ENCODE data around the gene DSN1.
A peak's percentile ranks its signal among the peaks of the same experiment; 100 is the strongest.

DSN1 gene

DNA sequence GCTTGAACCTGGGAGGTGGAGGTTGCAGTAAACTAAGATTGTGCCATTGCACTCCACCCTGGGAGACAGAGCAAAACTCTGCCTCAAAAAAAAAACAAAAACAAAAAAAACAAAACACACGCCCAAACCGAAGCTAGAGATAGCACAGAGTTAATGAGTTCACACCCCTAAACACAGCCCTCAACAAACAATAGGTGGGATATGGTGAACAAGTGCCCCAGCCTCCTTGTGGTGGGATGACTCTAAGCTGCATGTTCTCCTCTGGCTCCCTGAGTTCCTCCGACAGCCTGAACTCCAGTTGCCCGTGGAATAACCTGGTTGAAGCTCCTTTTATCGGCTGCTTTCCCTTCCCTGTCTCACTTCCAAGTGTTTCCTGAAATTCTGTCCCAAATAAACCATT, 22.1 kb upstream of the DSN1 start:
- DNase-seq (ENCODE audit: low spot score) = no peak

DNA sequence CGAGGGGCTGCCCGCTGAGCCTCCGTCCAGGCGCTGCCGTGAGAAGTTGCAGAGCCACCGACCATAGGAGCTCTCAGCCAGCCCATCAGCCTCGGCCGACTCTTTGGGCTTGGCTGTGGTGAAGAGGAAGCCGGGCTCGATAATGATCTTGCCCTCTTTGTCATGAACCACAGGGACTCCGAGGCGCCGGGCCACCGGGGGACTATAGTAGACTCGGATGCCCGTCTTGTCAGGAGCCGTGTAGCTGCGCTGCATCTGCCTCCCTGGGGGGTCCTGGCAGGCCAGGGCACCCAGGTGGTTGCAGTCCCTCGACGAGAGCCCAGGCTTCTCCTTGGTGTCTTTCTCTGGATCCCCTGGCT, 20.5 kb upstream of the DSN1 start:
- DNase-seq (ENCODE audit: low spot score) = no peak

DNA sequence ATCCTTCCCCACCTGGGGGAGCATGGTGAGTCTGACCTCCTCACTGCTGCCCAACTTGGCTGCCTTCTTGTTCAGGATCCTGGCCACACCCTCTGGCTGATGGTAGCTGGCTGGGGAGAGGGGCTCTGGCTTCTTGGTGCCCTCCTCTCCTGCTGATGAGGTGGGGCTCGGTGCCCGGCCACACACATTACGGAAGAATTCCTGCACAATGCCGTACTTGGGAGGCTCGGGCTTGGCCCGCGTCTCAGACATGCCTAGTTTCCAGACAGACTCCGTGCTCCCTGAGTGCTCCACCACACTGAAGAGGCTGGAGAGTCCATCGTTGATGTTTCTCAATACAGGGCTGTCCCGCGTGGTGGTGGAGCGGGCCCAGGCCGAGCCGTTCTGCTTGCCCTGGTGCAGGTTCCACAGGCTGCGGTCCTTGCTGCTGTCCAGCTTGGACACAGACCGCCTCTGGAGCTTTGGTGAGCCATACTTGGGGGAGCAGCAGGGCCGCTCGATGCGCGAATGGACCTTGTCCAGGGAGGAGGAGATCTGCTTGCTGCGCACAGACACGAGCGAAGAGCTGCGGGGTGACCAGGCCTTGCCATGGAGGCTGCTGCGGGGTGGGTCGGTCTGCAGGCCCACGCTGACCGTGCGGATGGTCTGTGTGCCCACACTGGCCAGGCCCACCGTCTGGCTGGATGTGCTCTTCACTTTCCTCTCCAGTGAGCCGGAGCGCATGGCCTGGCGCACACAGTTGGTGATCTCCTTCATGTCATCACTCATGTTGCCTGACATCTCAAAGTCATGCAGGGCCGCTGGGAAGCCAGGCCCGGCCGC, 19.9 kb upstream of the DSN1 start:
- no peak for DNase-seq (ENCODE audit: low spot score)

DNA sequence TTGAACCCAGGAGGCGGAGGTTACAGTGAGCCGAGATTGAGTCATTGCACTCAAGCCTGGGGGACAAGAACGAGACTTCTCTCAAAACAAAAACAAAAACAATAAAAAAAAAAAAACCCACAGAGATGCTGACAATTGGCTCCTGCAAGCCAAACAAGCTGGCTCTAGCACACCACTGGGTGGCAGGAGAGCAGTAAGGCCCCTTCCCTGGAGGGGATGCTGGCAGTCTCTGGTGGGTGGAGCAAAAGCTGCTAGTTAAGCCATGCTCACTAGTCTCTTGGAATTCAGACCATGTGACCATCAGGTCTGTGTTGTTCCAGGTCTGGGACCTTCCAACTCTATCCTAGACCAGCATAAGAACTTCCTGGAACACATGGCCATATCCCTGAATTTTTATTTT, 18.9 kb upstream of the DSN1 start:
- DNase-seq (ENCODE audit: low spot score) = peak; percentile 88

DNA sequence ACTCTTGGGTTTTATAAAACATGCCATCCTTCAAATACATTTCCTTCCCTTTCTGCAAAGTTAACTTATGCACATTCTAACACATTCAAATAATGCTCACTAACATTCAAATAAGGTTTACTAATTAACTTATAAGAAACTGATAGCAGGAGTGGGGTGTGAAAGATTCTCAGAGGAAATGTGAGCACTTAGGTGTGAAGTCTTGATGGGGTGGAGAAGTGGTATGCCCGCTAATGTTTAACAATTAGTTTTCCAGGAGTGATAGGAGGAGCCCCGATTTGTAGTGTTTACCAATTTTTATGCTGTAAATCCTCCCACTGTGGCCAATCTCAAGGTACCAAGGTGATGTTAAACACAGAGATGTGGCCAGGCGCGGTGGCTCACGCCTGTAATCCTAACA, 18.3 kb upstream of the DSN1 start:
- no peak for DNase-seq (ENCODE audit: low spot score)

DNA sequence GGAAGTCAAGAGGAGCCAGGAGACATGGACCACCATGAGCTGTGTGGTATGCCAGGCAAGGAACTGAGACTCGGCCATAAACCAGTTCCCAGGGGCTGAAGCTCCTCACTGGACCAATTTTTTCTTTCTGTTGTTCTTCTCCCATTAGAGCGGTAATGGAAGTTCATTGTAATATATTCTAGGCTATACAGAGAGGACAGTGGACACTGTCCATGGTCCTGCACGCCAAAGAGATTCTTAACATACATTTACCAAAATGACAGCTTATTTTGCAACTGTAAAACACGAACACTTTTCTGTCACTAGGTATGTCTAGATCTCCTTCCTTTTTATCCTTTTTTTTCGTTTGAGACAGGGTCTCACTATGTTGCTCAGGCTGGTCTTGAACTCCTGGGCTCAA, 13.1 kb upstream of the DSN1 start:
- DNase-seq (ENCODE audit: low spot score) = no peak

DNA sequence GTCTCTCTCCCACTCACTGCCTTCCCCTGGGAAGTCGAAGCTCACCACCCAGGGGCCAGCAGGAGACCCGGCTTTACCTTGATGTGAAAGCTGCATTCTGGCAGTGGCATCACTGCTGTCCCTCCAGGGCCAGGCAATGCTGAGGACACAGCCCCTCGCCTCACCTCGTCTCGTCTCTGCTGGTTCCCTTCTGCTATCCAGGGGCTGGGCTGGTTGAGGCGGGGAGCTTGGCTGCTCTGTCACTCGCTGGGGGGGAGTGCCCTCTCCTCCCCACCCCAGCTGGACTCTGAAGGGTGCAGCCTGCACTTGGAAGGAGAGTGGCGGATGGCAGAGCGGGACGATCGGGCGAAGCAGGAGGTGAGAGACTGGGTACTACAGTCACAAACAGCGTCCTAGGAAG, 12.7 kb upstream of the DSN1 start:
- DNase-seq (ENCODE audit: low spot score) = no peak

DNA sequence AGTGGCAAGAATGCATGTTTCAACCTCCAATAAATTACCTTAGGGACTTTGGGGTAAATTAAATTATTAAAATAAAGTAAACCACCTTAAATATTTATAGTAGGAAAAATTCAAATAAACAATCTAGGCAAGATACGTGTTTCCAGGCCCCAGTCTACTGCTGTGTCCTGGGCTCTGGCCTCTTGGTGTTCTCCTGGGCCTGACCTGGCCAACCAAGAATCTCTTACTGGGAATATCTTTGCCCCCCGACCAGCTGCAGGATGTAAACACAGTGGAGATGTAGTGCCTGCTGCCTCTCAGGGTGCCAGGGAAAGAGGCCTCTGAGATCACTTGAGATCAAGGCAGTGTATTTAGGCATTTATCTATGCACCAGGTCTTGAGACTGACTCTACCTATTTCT, 11.7 kb upstream of the DSN1 start:
- DNase-seq (ENCODE audit: low spot score) = no peak

DNA sequence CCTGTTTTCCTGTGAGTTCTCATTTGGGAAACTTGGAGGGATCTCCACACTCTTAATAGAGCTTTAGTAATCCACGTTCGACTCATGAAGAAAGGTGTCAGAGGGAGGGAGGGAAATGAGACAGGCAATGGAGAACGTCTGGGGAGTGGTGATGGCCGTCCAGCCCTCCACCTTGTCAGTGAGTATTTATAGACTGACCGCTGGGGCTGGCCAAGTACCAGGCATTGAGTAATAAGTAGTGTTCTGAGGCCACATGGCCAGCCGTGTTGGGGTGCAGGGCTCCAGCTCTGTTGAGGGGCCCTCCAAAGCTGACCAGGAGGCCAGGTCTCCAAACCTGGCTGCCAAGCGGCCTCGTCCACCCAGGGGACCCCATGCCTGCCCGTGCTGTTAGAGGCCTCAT, 11.3 kb upstream of the DSN1 start:
- DNase-seq (ENCODE audit: low spot score) = no peak

DNA sequence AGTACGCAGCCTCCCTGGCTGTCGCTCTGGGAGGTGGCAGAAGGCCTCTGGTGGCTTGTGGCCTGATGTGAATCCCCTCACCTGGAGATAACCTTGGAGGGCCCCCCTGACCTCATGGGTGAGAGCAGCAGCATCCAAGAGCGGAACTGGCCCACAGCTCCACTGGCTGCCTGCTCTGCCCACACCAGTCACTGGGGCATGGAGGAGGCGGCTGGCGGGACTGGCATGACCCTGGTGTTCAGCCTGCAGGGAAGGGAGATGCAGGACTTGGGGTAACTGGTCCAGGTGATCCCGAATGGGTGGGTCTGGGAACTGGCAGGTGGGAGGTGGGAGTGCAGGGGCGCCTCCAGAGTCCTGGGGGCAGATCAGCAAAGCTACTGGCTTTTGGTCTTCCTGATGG, 10.6 kb upstream of the DSN1 start:
- DNase-seq (ENCODE audit: low spot score) = no peak

DNA sequence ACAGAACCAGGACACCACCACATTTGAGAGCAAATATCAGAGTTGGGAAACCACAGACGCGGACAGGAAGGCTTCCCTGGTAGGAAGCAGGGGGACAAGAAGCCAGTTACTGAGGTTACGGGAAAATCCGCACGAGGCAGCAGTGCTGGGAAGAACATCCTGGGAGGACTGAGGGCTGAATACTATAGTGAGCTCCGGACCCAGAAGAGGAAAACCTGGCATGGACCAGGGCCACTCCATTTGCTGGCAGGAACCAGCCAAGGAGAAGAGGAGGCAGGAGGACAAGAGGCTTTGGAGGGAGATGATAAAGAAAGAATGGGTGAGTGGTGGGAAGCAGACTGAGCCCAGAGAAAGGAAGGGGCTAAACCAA, 6.1 kb upstream of the DSN1 start:
- peak; percentile 39 for DNase-seq (ENCODE audit: low spot score)

DNA sequence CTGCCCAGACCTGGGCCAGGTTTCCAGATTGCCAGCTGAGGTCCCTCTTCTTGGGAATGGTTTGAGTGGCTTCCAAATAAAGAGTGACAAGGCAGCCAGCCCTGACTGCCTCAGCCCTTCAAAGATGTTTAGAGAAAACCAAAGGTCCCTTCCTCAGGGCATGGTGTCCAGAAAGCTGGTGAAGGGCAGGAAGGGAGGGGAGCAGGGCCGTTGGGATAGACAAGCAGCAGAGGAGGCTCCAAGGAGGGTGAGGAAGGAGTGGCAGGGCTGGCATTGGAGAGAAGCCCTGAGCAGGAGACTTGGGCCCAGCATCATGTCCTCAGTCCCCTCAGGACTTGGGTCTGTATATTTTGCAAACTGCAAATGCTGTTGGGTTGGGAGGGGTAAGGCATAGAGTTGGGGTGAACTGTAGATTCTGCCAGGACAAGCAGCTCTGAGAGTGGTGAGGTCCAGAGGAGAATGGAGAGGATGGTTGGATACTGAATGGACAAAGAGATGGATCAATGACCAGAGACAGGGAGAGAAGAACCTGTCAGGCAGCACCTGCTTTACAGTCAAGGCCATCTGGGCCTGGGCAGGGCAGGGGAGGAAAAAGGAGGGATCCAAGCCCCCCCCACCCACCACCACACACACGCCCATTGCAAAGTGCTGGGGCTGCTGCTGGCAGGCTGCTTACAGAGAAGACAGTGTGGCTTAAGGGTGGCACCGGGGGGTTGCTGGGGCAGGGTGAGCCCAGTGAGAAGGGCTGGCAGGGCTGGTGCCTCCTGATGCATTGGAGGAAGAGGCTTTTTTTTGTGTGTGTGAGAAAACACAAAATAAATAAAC, 5.5 kb upstream of the DSN1 start:
- DNase-seq (ENCODE audit: low spot score) = no peak

DNA sequence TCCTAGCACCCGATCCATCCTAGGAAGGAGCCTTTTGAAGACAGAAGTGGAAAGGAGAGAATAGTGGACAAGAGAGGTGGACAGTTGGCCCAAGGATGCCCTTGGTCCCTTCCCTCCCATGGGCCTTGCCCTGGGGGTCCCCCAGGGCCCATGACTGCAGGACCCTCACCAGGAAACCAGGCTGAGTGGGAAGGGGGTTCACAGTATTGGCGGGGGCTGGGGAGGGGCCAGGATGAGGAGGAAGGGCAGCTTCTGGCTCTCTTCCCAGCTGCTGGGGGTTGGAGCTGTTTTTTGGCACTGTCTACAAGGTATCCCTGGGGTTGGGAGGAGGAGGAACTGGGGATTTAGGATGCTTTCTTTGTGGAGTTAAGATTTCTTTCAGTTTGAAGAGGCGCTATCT, 4.0 kb upstream of the DSN1 start:
- no peak for DNase-seq (ENCODE audit: low spot score)

DNA sequence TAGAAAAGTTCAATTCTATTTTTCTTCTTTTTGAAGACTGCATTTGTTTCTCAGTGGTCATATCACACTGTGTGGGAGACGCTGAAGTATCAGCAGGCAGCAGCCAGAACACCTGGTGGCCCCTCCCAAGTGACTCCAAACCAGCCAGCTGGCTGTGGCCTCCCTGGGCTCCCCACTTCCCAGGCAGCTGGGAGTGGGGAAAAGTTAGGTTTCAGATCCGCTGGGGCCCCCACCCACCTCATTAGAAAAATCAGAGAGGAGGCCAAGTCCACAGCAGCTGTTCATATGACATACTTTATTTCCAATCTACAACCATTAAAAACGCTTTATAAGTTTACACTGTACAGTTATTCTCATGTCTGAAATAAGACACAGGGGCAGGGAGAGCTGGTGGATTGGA, 3.6 kb upstream of the DSN1 start:
- DNase-seq (ENCODE audit: low spot score) = no peak

DNA sequence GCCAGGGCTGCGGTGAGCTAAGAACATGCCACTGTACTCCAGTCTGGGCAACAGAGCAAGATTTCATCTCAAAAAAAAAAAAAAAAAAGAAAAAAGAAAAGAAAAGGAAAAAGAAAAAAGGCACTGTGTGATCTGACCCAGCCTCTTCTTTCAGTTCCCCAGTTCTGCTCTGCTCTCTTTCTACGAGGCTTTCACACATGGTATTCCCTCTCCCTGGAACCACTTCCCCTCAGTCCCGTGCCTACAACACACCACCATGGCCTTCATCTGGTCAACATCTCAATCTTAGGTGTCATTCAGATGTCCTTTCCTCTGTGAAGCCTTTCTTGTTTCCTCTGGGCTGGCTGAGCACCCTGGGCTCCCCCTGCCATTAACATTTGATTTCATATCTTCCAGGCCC, 2.3 kb upstream of the DSN1 start:
- no peak for DNase-seq (ENCODE audit: low spot score)

DNA sequence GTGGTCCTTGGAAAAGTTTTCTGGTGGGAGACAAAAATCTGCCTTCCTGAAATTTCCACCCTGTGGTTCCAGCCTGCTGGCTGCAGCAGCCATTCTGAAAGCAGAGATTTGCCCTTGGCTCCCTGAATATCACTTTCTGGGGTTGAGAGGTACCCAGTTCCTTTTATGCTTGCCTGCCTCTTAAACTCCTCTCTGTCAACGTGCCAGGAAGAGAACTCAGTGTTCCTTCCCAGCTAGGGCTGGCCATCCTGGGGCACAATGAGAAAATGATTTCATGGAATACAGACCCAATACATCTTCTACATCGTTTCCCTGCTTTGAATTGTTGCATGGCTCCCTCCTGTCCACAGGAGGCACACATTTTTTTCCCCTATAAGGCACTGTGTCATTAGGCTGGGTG, 1.6 kb upstream of the DSN1 start:
- no peak for DNase-seq (ENCODE audit: low spot score)

DNA sequence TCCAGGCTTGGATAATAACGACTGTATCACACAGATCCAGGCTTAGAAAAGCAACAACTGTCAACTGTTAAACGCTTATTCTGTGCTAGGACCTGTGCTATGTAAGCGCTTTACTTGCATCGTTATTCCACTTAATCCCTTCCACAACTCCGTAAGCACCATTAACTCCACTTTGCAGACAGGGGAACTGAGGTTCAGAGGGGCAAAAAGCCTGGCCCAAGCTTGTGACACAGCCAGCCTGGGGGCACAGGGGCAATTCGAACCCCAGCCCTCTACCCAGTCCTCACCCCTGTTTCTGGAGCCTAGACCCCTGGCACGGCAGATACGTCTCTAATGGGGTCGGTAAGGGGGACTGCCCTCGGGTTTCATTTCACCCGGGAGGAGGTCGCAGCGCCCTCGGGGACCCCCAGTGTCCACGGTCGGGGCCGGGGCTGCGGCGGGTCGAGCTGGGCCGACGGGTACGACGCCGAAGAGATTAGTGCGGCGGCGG, 411 bp downstream of the DSN1 start:
- DNase-seq (ENCODE audit: low spot score) = no peak

DNA sequence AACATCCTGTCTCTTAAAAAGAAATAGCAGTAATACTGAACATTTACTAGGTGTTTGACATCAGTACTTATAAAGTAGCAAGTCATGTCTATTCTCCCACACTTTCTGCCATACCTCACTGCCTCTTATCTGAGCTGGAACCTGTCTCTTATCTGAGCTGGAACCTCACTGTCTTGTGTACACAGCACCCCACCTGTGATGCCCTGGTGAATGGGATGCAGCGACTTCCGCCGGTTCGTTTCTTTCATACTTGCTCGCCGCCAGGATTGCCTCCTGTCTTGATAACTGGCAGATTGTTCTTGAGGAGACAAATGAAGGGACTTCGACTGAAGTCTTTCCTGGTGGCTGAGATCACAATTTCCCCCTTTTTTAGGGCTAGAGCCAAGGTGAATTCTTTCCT, 2.9 kb downstream of the DSN1 start:
- no peak for DNase-seq (ENCODE audit: low spot score)

DNA sequence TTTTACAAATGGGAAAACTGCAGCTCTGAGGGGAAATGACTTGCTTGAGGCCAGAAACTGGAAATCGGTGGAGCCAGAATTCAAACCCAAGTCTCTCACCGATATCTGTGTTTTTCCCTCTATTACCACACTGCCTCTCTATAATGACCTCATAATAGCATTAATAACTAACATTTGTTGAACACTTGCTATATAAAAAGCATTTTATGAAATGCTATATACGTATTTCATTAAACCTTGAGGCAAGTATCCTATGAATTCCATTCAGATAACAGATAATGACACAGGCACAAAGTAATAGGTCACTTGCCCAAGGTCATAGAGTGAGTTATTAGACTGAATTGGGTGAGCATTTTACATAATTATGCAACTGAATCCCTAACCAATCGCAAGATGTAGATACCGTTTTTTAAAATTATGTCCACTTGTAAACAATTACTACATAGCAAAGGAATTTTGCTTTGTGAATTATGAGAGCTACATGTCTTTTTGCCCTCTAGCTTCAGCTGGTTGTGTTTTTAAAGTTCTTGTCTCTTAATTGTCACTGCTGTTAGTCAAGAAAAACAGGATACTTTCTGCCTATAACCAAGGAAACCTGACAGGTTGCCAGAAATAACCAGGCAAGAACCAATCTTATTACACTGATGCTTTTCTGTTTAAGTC, 4.7 kb downstream of the DSN1 start:
- DNase-seq (ENCODE audit: low spot score) = no peak

DNA sequence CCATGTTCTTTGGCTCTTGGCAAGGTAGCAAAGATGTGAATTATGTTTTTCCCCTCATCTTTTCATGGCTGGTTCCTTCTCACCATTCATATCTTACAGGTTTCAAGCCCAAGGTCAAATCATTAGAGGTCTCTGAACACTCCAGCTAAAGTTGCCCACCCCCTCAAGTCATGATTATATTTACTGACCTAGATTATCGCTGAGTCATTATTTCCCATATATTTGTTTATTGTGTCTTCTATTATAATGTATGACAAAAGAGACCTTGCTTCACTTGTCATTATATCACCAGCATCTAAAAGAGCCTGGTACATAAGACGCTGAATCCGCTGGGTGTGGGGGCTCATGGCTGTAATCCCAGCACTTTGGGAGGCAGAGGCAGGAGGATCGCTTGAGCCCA, 12.4 kb downstream of the DSN1 start:
- no peak for DNase-seq (ENCODE audit: low spot score)

DNA sequence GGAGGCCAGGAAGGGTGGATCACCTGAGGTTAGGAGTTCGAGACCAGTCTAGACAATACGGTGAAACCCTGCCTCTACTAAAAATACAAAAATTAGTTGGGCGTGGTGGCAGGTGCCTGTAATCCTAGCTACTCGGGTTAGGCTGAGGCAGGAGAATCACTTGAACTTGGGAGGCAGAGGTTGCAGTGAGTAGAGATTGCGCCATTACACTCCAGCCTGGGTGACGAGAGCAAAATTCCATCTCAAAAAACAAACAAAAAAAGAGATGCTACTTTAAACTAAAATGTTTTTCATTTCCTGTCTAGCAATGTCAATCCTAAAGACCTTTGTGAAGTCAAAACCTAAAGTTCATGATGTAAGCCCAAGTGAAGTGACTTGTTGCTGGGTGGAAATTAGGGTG, 12.9 kb downstream of the DSN1 start:
- no peak for DNase-seq (ENCODE audit: low spot score)

DNA sequence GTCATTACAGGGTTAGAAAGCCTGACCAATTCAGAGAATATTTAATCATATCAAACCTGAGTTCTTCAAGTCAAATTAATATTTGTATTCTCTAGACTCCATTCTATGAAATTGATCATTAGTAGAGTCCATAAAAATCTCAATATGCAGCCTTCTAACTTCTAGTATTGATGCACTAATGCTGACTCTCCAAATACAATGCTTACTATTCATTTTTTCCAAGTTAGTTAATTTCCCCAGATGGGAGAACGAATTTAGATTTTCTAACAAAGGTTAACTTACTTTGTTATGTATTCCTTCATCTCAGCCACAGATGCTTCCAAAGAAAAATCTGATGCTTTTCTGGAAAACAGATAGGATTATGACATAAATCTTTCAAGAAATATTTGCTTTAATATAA, 15.3 kb downstream of the DSN1 start:
- no peak for DNase-seq (ENCODE audit: low spot score)

DNA sequence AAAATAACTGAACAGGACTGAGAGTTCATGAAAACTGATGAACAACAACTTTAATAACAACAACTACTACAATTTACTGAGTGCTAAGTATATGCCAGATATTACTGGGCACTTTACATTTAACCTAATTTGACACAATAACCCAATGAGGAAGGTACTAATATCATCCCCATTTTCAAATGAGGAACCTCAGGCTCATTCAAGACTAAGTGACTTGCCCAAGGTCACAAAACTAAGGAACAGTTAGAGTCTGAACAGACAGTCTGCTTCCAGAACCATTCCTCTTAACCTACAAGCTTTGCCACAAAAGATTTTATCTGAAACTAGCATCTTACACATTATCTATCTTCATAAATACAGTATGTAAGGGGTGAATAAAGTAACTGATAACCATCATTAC, 17.1 kb downstream of the DSN1 start:
- no peak for DNase-seq (ENCODE audit: low spot score)

Measured in iPS-NIHi11 (cell line).